ENCODE data around the gene LRFN3. TPM values are rescaled to one million over a fixed set of nuclear protein-coding genes. Genes with fewer than 3 reads are reported as not detected.

The LRFN3 gene
- total and polyA plus RNA-seq, 10 of the 15 experiments (the other 5 are each of a cell fraction or from before 2014, with no cell fraction given), result 0.02 to 7.3 (median 2.0) TPM; not detected in 1

DNA sequence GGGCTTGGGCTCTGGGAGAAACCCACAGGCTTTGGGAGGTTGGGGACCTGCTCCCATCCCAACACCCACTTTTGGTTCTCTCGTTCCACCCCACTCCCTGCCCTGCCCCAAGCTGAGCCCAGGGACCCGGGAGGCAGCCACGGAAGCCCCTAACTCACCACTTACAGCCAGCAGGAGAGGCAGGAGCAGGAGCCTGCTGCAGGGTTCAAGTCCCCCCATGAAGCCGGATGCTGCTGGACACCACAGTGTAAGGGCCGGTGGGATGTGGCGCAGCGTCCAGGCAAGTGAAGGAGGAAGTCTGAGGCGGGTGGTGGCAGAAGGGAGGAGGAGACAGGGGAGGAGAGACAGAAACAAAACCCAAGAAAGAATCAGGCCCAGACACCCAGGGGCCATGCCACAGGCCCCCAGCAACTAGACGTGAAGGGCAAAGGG, 28.1 kb upstream of the LRFN3 start, which contains the start of gene TYROBP (continued):
- TF ChIP-seq, protein P1, sequence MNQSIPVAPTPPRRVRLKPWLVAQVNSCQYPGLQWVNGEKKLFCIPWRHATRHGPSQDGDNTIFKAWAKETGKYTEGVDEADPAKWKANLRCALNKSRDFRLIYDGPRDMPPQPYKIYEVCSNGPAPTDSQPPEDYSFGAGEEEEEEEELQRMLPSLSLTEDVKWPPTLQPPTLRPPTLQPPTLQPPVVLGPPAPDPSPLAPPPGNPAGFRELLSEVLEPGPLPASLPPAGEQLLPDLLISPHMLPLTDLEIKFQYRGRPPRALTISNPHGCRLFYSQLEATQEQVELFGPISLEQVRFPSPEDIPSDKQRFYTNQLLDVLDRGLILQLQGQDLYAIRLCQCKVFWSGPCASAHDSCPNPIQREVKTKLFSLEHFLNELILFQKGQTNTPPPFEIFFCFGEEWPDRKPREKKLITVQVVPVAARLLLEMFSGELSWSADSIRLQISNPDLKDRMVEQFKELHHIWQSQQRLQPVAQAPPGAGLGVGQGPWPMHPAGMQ (IDR thresholded peaks at IDR 0.05; ENCODE audit: borderline replicate concordance), result no peak
- TF ChIP-seq JUND (IDR thresholded peaks at IDR 0.05; ENCODE audit: low read depth, low read length) (no peak), DPF2 (IDR thresholded peaks at IDR 0.05) (no peak), MXI1 (IDR thresholded peaks at IDR 0.05; ENCODE audit: low read depth, low read length) (no peak)

DNA sequence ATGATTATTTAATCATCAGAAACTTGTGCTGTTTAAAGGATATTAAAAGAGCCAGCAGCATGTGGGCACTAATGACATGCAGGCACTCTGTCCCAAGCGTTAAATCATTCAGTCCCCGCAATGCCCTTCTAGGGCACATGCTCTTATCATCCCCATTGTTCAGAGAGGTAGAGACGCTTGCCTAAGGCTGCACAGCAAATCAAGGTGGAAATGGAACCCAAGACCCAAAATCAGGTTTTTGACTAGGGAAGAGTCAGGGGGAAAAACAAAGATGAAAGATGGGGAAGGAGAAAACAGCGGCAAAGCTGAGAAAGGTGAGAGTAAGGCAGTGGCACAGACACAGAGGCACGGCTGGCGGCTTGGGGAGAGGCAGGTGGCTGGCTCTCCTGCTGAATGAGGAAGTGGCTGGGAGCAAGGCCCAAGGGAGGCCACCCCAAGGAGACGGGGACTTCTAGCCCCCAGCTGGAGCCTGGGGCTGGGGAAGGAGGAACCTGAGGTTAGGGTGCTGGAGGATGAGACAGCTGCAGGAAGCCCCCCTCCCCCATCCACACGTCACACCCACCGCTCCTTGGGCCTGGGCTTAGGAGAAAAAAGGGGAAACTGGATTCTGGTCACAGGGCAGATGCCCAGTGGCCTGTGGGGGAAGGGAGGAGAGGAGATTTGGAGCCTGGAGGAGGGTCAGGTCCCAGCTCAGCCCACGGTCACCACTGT, 27.0 kb upstream of the LRFN3 start:
- H3K27ac ChIP-seq (ENCODE audit: control insufficient read depth, insufficient read depth), result peak overlapping the region; percentile 88
- intact Hi-C loops (cut with micrococcal nuclease; ENCODE audit: unreplicated experiment), result no loop called here
- ChIA-PET SMC1A (ENCODE audit: uncharacterized antibody, unreplicated experiment) (interaction anchor here (0.6 to 1.5 kb wide), 4 partner anchors 8 to 71 kb away, joined by 3 to 4 read pairs (median 3); no protein-coding TSS in a partner anchor), RAD21 (ENCODE audit: unreplicated experiment) (interaction anchor here (1.0 to 1.7 kb wide), 4 partner anchors 9 to 165 kb away, joined by 4 to 10 read pairs (median 5); partner anchors contain the start of gene NFKBID), POLR2A (interaction anchor here (0.7 to 1.3 kb wide), 4 partner anchors 9 to 26 kb away, joined by 3 to 6 read pairs (median 3); partner anchors contain the start of gene NFKBID), CTCF (interaction anchor here (0.9 to 1.7 kb wide), 4 partner anchors 22 to 360 kb away, joined by 3 to 7 read pairs (median 4); partner anchors contain the start of gene ALKBH6)
- H4K20me1 ChIP-seq (ENCODE audit: control insufficient read depth, insufficient read depth), result no peaks in the 10 kb centered on the region
- H3K4me2 ChIP-seq (ENCODE audit: control insufficient read depth, insufficient read depth), result peak overlapping the region; percentile 84
- H3K79me2 ChIP-seq (ENCODE audit: control insufficient read depth, insufficient read depth, low read length), result no peaks in the 10 kb centered on the region
- H3K4me1 ChIP-seq (ENCODE audit: control insufficient read depth, insufficient read depth, low read length), result peaks cover 55% of the 10 kb centered on the region
- WGBS (ENCODE audit: insufficient coverage, insufficient replicate concordance, low lambda C conversion rate, missing lambda C conversion rate), result 44% methylated on average over 10 of the region's 10 CpGs
- peak; percentile 78 for ATAC-seq
- no peaks in the 10 kb centered on the region for H3K9me3 ChIP-seq (replicated peaks; ENCODE audit: control insufficient read depth, insufficient read depth, low read length)
- no peak overlapping the region for H3K4me3 ChIP-seq
- no peaks in the 10 kb centered on the region for H3K27me3 ChIP-seq (replicated peaks in 1 of 2; ENCODE audit: control insufficient read depth in 2 of 2, insufficient read depth in 2 of 2, low read length in 1 of 2)
- H2AFZ ChIP-seq (ENCODE audit: control insufficient read depth, low read depth, low read length), result peak overlapping the region; percentile 89
- H3K9ac ChIP-seq (ENCODE audit: control insufficient read depth, insufficient read depth, low read length), result peak overlapping the region; percentile 67
- no peaks in the 10 kb centered on the region for H3K36me3 ChIP-seq (ENCODE audit: control insufficient read depth in 2 of 2, insufficient read depth in 2 of 2, low read length in 1 of 2)
- in situ Hi-C loops (cut with MboI), result loop anchor here (10.0 kb wide), 1 partner anchor 574 kb away; no protein-coding TSS in a partner anchor
- no TSS peak for BruUV-seq (replicated peaks)
- no peak for FAIRE-seq
- no peak for DNase-seq (ENCODE audit: low read depth, low spot score)
- TF ChIP-seq IRF4 (IDR thresholded peaks at IDR 0.05; ENCODE audit: low read depth, low read length) (peak; percentile 55; the same call in 1 of the 2 replicates), BHLHE40 (IDR thresholded peaks at IDR 0.05; ENCODE audit: borderline replicate concordance in 1 of 2, low read depth in 2 of 2, low read length in 1 of 2) (peak; percentile 44 to 69; a peak in 3 of 4 replicates), ZSCAN29 (IDR thresholded peaks at IDR 0.05) (no peak), BRCA1 (IDR thresholded peaks at IDR 0.05; ENCODE audit: low read depth, low read length) (no peak), SPI1 (IDR thresholded peaks at IDR 0.05; ENCODE audit: borderline replicate concordance, insufficient read depth, low read depth, low read length) (peak; percentile 94), CHD2 (IDR thresholded peaks at IDR 0.05; ENCODE audit: borderline replicate concordance, low read depth, low read length) (peak; percentile 89), ZNF24 (IDR thresholded peaks at IDR 0.05) (no peak), BMI1 (IDR thresholded peaks at IDR 0.05; ENCODE audit: borderline replicate concordance) (no peak), FOXM1 (IDR thresholded peaks at IDR 0.05; ENCODE audit: low read depth, low read length) (no peak), NR2C1 (IDR thresholded peaks at IDR 0.05) (no peak), YY1 (IDR thresholded peaks at IDR 0.05; ENCODE audit: low read depth, low read length) (0 out of 2 replicates have a peak, but pooled peaks have one; percentile 12), ASH2L (IDR thresholded peaks at IDR 0.05; ENCODE audit: borderline replicate concordance, low read depth) (no peak), SMAD1 (IDR thresholded peaks at IDR 0.05; ENCODE audit: low read depth, partially characterized antibody) (no peak)
- TF ChIP-seq, protein P2, sequence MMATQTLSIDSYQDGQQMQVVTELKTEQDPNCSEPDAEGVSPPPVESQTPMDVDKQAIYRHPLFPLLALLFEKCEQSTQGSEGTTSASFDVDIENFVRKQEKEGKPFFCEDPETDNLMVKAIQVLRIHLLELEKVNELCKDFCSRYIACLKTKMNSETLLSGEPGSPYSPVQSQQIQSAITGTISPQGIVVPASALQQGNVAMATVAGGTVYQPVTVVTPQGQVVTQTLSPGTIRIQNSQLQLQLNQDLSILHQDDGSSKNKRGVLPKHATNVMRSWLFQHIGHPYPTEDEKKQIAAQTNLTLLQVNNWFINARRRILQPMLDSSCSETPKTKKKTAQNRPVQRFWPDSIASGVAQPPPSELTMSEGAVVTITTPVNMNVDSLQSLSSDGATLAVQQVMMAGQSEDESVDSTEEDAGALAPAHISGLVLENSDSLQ (IDR thresholded peaks at IDR 0.05), result peak; percentile 9; the same call in 1 of the 2 replicates

Data from GM12878 (cell line).